Prostate gland (tissue), 2 donors: Measurements from ENCODE around the gene SIRT3. TPM values are rescaled to one million over a fixed set of nuclear protein-coding genes. Genes with fewer than 3 reads are reported as not detected.
"Not testable (repeated sequence)": the region's sequence is repeated elsewhere in the genome, so short reads cannot be mapped to it uniquely, and the experiment has no call there.

Experiments
- DNase-seq: peaks from one replicate; pipeline ENCODE4 v3.0.0-alpha.2; 2019; ENCODE audit warnings: low spot score
- H3K27ac ChIP-seq, 2 donors: fragments of 200-600 bp; sonication (generic); 2 replicates each; pipeline ENCODE4 v1.5.1; 2017 to 2019
- H3K27me3 ChIP-seq: fragments of 200-600 bp; sonication (generic); replicated peaks from 2 replicates; pipeline ENCODE4 v1.5.1; 2019; ENCODE audit not compliant: insufficient read depth
- H3K36me3 ChIP-seq, 2 donors: fragments of 200-600 bp; sonication (generic); 1 replicate in 1 of 2; 2 replicates in 1 of 2; pipeline versions ENCODE4 v1.5.1 to v1.8.1; 2017 to 2019
- H3K4me1 ChIP-seq: fragments of 200-600 bp; sonication (generic); replicated peaks from 2 replicates; pipeline ENCODE4 v1.5.1; 2019
- H3K4me3 ChIP-seq, 2 donors: fragments of 200-600 bp; sonication (generic); 2 replicates each; pipeline ENCODE4 v1.5.1; 2017 to 2019
- H3K9me3 ChIP-seq: fragments of 200-600 bp; sonication (generic); 2 replicates; pipeline ENCODE4 v1.5.1; 2017
- CTCF ChIP-seq, 4 experiments: fragments of 200-600 bp in 2 of 4; fragments of 450-650 bp in 2 of 4; sonication (generic) in 2 of 4; IDR thresholded peaks; 1 replicate in 3 of 4; 2 replicates in 1 of 4; pipeline ENCODE4 v1.5.1; 2016 to 2019; ENCODE audit warnings: antibody characterized with exemption in 4 of 4, mild to moderate bottlenecking in 2 of 4, moderate library complexity in 2 of 4
- POLR2A ChIP-seq: fragments of 450-650 bp; IDR thresholded peaks from one replicate; pipeline ENCODE4 v1.6.1; 2016; ENCODE audit warnings: antibody characterized with exemption, mild to moderate bottlenecking
- POLR2AphosphoS5 ChIP-seq: sonication (generic); formaldehyde crosslinking; IDR thresholded peaks from one replicate; pipeline ENCODE4 v1.6.1; 2017; ENCODE audit warnings: antibody characterized with exemption
- WGBS: methylation state at CpG from one replicate; pipeline ENCODE4 v1.1.5; 2018; 5-methylcytosine and 5-hydroxymethylcytosine counted together
- intact Hi-C: fragments of 100-400 bp; cut with DNase I; formaldehyde crosslinking; loops from one replicate; pipeline ENCODE4 v1.14.2; 2022
- total RNA-seq, 2 donors: library from RNA; depleted of rRNA; stranded (reverse); fragments of >200 nt; gene quantifications; one replicate each; pipeline ENCODE4 v1.1.0, GENCODE V29; 2016

The SIRT3 gene
- total RNA-seq, 2 donors from 2014 or later, result 21.5 to 32.5 TPM

GRCh38 chr11:250274-250673 is 14.1 kb upstream of the SIRT3 start:
- H3K27ac ChIP-seq, result no peak overlapping the region
- no peaks in the 10 kb centered on the region for H3K4me1 ChIP-seq
- no peak for TF ChIP-seq CTCF (IDR thresholded peaks at IDR 0.05)
- TF ChIP-seq POLR2A, result no peak
- no peak for TF ChIP-seq POLR2AphosphoS5
- 79% methylated on average over 5 of the region's 5 CpGs for WGBS
- peaks cover 7 to 12% of the 10 kb centered on the region in 2 donors for H3K36me3 ChIP-seq
- no peak overlapping the region for H3K4me3 ChIP-seq
- intact Hi-C loops, result no loop called here
- H3K9me3 ChIP-seq, result no peaks in the 10 kb centered on the region
- no peaks in the 10 kb centered on the region for H3K27me3 ChIP-seq
- no peak for DNase-seq

- Histone ChIP-seq H3K4me1 (no peaks in the 10 kb centered on the region), H3K9me3 (no peaks in the 10 kb centered on the region), H3K4me3 (no peak overlapping the region), H3K27ac (no peak overlapping the region), H3K36me3 (peaks cover 7 to 16% of the 10 kb centered on the region in 2 donors), H3K27me3 (no peaks in the 10 kb centered on the region)
- TF ChIP-seq POLR2AphosphoS5 (no peak), CTCF (IDR thresholded peaks at IDR 0.05) (no peak), POLR2A (no peak)
- intact Hi-C loops, result no loop called here
- WGBS, result 89% methylated on average over 8 of the region's 8 CpGs
- DNase-seq, result no peak
Measured at GRCh38 chr11:249062-249461, 12.9 kb upstream of the SIRT3 start.

- H3K36me3 ChIP-seq, result peaks cover 7 to 16% of the 10 kb centered on the region in 2 donors
- TF ChIP-seq POLR2A, result no peak
- no peak for TF ChIP-seq CTCF (IDR thresholded peaks at IDR 0.05)
- TF ChIP-seq POLR2AphosphoS5, result no peak
- H3K9me3 ChIP-seq, result no peaks in the 10 kb centered on the region
- no peaks in the 10 kb centered on the region for H3K27me3 ChIP-seq
- 94% methylated on average over 2 of the region's 2 CpGs for WGBS
- intact Hi-C loops, result no loop called here
- H3K27ac ChIP-seq, result no peak overlapping the region
- no peak overlapping the region for H3K4me3 ChIP-seq
- no peak for DNase-seq
- peaks cover 8% of the 10 kb centered on the region for H3K4me1 ChIP-seq
Measured at GRCh38 chr11:244376-244775, 8.2 kb upstream of the SIRT3 start.

- Histone ChIP-seq H3K4me3 (no peak overlapping the region), H3K27ac (peak overlapping the region; percentile 57 to 98), H3K27me3 (no peaks in the 10 kb centered on the region), H3K9me3 (no peaks in the 10 kb centered on the region), H3K36me3 (peaks cover 0 to 5% of the 10 kb centered on the region in 2 donors), H3K4me1 (peaks cover 12% of the 10 kb centered on the region)
- intact Hi-C loops, result no loop called here
- no peak for DNase-seq
- TF ChIP-seq POLR2AphosphoS5, result no peak
- TF ChIP-seq POLR2A, result no peak
- TF ChIP-seq CTCF (IDR thresholded peaks at IDR 0.05), result no peak
- WGBS, result 90% methylated on average over 5 of the region's 5 CpGs
Measured at GRCh38 chr11:241634-242033, 5.5 kb upstream of the SIRT3 start.

- Histone ChIP-seq H3K4me3 (peak overlapping the region in 1 of 2 donors; percentile 1), H3K36me3 (peaks cover 0 to 5% of the 10 kb centered on the region in 2 donors), H3K4me1 (peaks cover 12% of the 10 kb centered on the region), H3K27ac (peak overlapping the region; percentile 57 to 98), H3K9me3 (no peaks in the 10 kb centered on the region), H3K27me3 (no peaks in the 10 kb centered on the region)
- DNase-seq, result no peak
- WGBS, result 25% methylated on average over 1 of the region's 1 CpG
- no peak for TF ChIP-seq POLR2A
- peak; percentile 85 for TF ChIP-seq POLR2AphosphoS5
- TF ChIP-seq CTCF (IDR thresholded peaks at IDR 0.05), result no peak
- intact Hi-C loops, result no loop called here
Measured at GRCh38 chr11:240315-240714, 4.2 kb upstream of the SIRT3 start.

- not testable (repeated sequence) for H3K4me3 ChIP-seq, H3K9me3 ChIP-seq, H3K36me3 ChIP-seq, DNase-seq, H3K27me3 ChIP-seq
- Histone ChIP-seq H3K27ac (peak overlapping the region in 1 of 2 donors; percentile 98), H3K4me1 (peaks cover 12% of the 10 kb centered on the region)
- 84% methylated on average over 7 of the region's 7 CpGs for WGBS
- intact Hi-C loops, result loop anchor here (5.0 to 10.0 kb wide), 2 partner anchors 119 to 266 kb away; partner anchors contain the start of gene RNH1
Measured at GRCh38 chr11:238346-238745, 2.2 kb upstream of the SIRT3 start.
